ENCODE data around the gene ATG4C.
"Not testable (repeated sequence)": the region's sequence is repeated elsewhere in the genome, so short reads cannot be mapped to it uniquely, and the experiment has no call there.

Gene ATG4C

GRCh38 chr1:62774971-62775595 lies 8.8 kb upstream of the ATG4C start:
- DNase-seq, result no peak

- DNase-seq, result no peak
Observed at GRCh38 chr1:62778208-62778607, 5.7 kb upstream of the ATG4C start.

- DNase-seq, result no peak
Observed at GRCh38 chr1:62781841-62782543, 1.9 kb upstream of the ATG4C start.

- not testable (repeated sequence) for DNase-seq
Observed at GRCh38 chr1:62782544-62783212, 1.3 kb upstream of the ATG4C start.

GRCh38 chr1:62784509-62785365 lies 805 bp downstream of the ATG4C start:
- no peak for DNase-seq

GRCh38 chr1:62790716-62791115 lies 6.8 kb downstream of the ATG4C start:
- no peak for DNase-seq

- DNase-seq, result no peak
Observed at GRCh38 chr1:62794053-62794452, 10.1 kb downstream of the ATG4C start.

- no peak for DNase-seq
Observed at GRCh38 chr1:62796221-62796620, 12.3 kb downstream of the ATG4C start.

- no peak for DNase-seq
Observed at GRCh38 chr1:62799688-62800087, 15.8 kb downstream of the ATG4C start.

GRCh38 chr1:62800281-62800680 lies 16.3 kb downstream of the ATG4C start:
- DNase-seq, result no peak

- no peak for DNase-seq
Observed at GRCh38 chr1:62800825-62801306, 16.9 kb downstream of the ATG4C start.

- DNase-seq, result no peak
Observed at GRCh38 chr1:62809788-62810187, 25.9 kb downstream of the ATG4C start.

- no peak for DNase-seq
Observed at GRCh38 chr1:62810420-62811274, 26.7 kb downstream of the ATG4C start.

GRCh38 chr1:62823556-62823955 lies 39.6 kb downstream of the ATG4C start:
- DNase-seq, result no peak

GRCh38 chr1:62826901-62827300 lies 43.0 kb downstream of the ATG4C start:
- no peak for DNase-seq

- DNase-seq, result not testable (repeated sequence)
Observed at GRCh38 chr1:62827786-62828185, 43.9 kb downstream of the ATG4C start.

- no peak for DNase-seq
Observed at GRCh38 chr1:62832276-62832675, 48.3 kb downstream of the ATG4C start.

GRCh38 chr1:62833529-62833928 lies 49.6 kb downstream of the ATG4C start:
- no peak for DNase-seq

- no peak for DNase-seq
Observed at GRCh38 chr1:62834400-62834961, 50.5 kb downstream of the ATG4C start.

GRCh38 chr1:62836856-62837540 lies 53.1 kb downstream of the ATG4C start:
- no peak for DNase-seq

GRCh38 chr1:62840555-62840954 lies 56.6 kb downstream of the ATG4C start:
- no peak for DNase-seq

Data from DMS79 (cell line).